SIG-M5 treated with dmso at 0.1 percent for 504 hours (cell line): ENCODE data around the gene CNN2.

Source experiments
- DNase-seq: peaks from one replicate; lab custom pipeline; 2025; ENCODE audit not compliant: unreplicated experiment; lab: John Stamatoyannopoulos, UW

CNN2 gene

GRCh38 chr19:1026783-1027649 lies 608 bp downstream of the CNN2 start:
- peak; percentile 45 for DNase-seq

- DNase-seq: no peak
Measured at GRCh38 chr19:1027650-1028061, 1.2 kb downstream of the CNN2 start.

GRCh38 chr19:1028062-1028926 lies 1.9 kb downstream of the CNN2 start:
- peak; percentile 43 for DNase-seq

GRCh38 chr19:1032264-1032867 lies 6.0 kb downstream of the CNN2 start:
- no peak for DNase-seq

- DNase-seq: no peak
Measured at GRCh38 chr19:1035998-1036621, 9.7 kb downstream of the CNN2 start.

GRCh38 chr19:1037621-1038064 lies 11.2 kb downstream of the CNN2 start:
- DNase-seq: no peak

- no peak for DNase-seq
Measured at GRCh38 chr19:1038978-1039645, 12.7 kb downstream of the CNN2 start.

- DNase-seq: peak; percentile 95
Measured at GRCh38 chr19:1039646-1040475, 13.5 kb downstream of the CNN2 start, which contains the start of gene ABCA7. ABCA7 (plus strand) TSS chr19:1040107; CDS start chr19:1041362, 1,255 bp downstream.

GRCh38 chr19:1040476-1041271 lies 14.3 kb downstream of the CNN2 start:
- peak; percentile 76 for DNase-seq

- no peak for DNase-seq
Measured at GRCh38 chr19:1041272-1041834, 14.9 kb downstream of the CNN2 start.

- no peak for DNase-seq
Measured at GRCh38 chr19:1041835-1042685, 15.7 kb downstream of the CNN2 start.

- no peak for DNase-seq
Measured at GRCh38 chr19:1042689-1043511, 16.5 kb downstream of the CNN2 start.

- peak; percentile 39 for DNase-seq
Measured at GRCh38 chr19:1045247-1045603, 18.8 kb downstream of the CNN2 start.

- no peak for DNase-seq
Measured at GRCh38 chr19:1046117-1046626, 19.8 kb downstream of the CNN2 start.

- DNase-seq: no peak
Measured at GRCh38 chr19:1046836-1047695, 20.7 kb downstream of the CNN2 start.
